Measurements from ENCODE around the gene MAK. TPM values are rescaled to one million over a fixed set of nuclear protein-coding genes. Genes with fewer than 3 reads are reported as not detected.
"Not testable (repeated sequence)": the region's sequence is repeated elsewhere in the genome, so short reads cannot be mapped to it uniquely, and the experiment has no call there.

The MAK gene
- total RNA-seq, 2 donors from 2014 or later, result 0.63 TPM; not detected in 1

DNA sequence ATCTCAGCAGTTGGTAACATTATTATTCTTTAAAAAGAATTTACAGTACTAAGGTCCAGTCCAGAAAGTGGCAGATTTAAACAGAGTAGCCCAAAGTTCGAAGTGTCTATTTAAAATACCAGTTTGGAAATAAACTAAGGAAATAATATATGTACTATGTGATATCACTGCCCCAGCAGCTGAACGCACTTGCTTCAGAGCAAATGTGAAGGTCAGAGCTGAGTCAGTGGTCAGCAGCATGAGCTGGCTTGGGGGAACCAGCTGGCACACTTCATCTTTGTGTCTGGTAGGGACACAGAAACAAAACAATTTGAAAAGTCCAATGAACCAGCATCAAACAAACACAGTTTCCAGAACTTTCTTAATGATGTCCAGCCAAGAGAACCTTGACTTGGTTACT lies 75.3 kb downstream of the MAK start:
- no peaks in the 10 kb centered on the region for H3K9me3 ChIP-seq
- no peaks in the 10 kb centered on the region for H3K36me3 ChIP-seq
- no peak for TF ChIP-seq CTCF (IDR thresholded peaks at IDR 0.05)
- peaks cover 0 to 6% of the 10 kb centered on the region in 2 donors for H3K4me1 ChIP-seq (ENCODE audit: control insufficient read depth in 1 of 2, low read depth in 2 of 2)
- no peak overlapping the region for H3K4me3 ChIP-seq
- DNase-seq (ENCODE audit: low spot score), result no peak
- H3K27me3 ChIP-seq (replicated peaks; ENCODE audit: insufficient read depth), result no peaks in the 10 kb centered on the region
- no peak for ATAC-seq (ENCODE audit: insufficient number of reproducible peaks, low FRiP score, low read depth)
- H3K27ac ChIP-seq, result no peak overlapping the region

DNA sequence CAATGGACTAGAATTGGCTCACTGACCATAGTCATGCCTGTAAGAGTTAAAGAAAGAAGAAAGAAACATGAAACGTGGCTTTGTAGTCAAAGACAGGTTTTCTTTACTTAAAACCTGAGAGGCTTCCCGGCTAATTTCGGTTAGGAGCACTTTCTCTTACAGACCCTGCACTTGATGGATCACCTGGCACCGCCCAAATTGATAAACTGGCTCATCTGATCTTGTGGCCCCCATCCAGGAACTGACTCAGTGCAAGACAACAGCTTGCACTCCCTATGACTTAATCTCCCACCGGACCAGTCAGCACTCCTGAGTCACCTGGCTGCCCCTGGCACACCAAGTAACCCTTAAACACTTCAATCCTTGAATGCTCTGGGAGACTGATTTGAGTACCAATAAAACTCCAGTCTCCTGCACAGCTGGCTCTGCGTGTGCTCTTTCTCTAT lies 78.4 kb downstream of the MAK start:
- no peak overlapping the region for H3K4me3 ChIP-seq
- H3K9me3 ChIP-seq, result no peaks in the 10 kb centered on the region
- no peaks in the 10 kb centered on the region for H3K36me3 ChIP-seq
- DNase-seq (ENCODE audit: low spot score) (no peak), ATAC-seq (ENCODE audit: insufficient number of reproducible peaks, low FRiP score, low read depth) (no peak)
- H3K27ac ChIP-seq, result no peak overlapping the region
- no peaks in the 10 kb centered on the region for H3K27me3 ChIP-seq (replicated peaks; ENCODE audit: insufficient read depth)
- H3K4me1 ChIP-seq (ENCODE audit: control insufficient read depth in 1 of 2, low read depth in 2 of 2), result peaks cover 0 to 6% of the 10 kb centered on the region in 2 donors
- no peak for TF ChIP-seq CTCF (IDR thresholded peaks at IDR 0.05)

- ATAC-seq (ENCODE audit: insufficient number of reproducible peaks, low FRiP score, low read depth), result no peak
- peaks cover 0 to 6% of the 10 kb centered on the region in 2 donors for H3K4me1 ChIP-seq (ENCODE audit: control insufficient read depth in 1 of 2, low read depth in 2 of 2)
- DNase-seq (ENCODE audit: low spot score), result no peak
- H3K36me3 ChIP-seq, result no peaks in the 10 kb centered on the region
- H3K9me3 ChIP-seq, result no peaks in the 10 kb centered on the region
- H3K4me3 ChIP-seq, result no peak overlapping the region
- no peak overlapping the region for H3K27ac ChIP-seq
- TF ChIP-seq CTCF (IDR thresholded peaks at IDR 0.05), result peak; percentile 50
- no peaks in the 10 kb centered on the region for H3K27me3 ChIP-seq (replicated peaks; ENCODE audit: insufficient read depth)
Measured at GRCh38 chr6:10759312-10759839, 79.0 kb downstream of the MAK start.

DNA sequence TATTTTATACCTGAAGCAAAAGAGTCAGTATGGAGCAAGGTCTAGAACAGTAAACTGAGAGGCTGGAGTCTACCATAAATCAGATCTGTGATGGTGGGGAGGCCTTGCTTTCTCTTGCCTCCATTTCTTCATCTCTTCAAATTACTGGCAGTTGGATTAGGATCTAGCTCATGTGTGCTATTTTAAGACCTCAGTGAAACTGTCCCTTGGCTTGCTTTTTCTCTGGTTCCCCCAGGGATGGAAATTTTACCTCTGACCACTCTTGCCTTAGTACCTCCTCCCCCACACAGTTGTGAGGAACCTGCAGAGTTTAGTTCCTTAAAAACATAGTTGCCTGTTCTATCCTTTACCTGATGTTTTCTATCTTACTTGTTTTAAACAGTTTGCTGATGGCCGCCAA lies 82.3 kb downstream of the MAK start:
- H3K27ac ChIP-seq, result no peak overlapping the region
- H3K9me3 ChIP-seq, result no peaks in the 10 kb centered on the region
- DNase-seq (ENCODE audit: low spot score) (no peak), ATAC-seq (ENCODE audit: insufficient number of reproducible peaks, low FRiP score, low read depth) (no peak)
- peaks cover 8% of the 10 kb centered on the region for H3K36me3 ChIP-seq
- no peaks in the 10 kb centered on the region for H3K27me3 ChIP-seq (replicated peaks; ENCODE audit: insufficient read depth)
- no peak overlapping the region for H3K4me3 ChIP-seq
- TF ChIP-seq CTCF (IDR thresholded peaks at IDR 0.05), result no peak
- peaks cover 0 to 6% of the 10 kb centered on the region in 2 donors for H3K4me1 ChIP-seq (ENCODE audit: control insufficient read depth in 1 of 2, low read depth in 2 of 2)

DNA sequence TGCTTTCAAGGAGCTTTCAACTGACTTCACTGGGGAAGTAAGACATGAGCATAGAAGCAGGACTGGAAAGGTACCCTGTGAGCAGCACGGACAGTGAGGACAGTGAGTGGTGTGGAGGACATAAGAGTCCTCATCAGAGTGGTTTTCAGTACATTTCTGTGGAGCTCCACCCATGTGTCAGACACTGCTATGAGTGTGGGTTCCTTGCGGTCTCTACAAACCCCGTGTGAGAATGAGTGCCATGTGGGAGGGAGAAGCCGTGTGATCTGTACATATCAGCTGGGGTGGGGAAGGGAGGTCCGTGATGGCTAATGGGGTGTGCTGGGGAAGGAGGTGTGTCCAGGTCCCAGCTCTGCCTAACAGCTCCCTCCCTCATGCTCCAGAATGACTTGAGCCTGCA lies 86.6 kb downstream of the MAK start:
- not testable (repeated sequence) for H3K9me3 ChIP-seq; H3K27ac ChIP-seq; H3K4me3 ChIP-seq; DNase-seq (ENCODE audit: low spot score); H3K36me3 ChIP-seq; H3K27me3 ChIP-seq (replicated peaks; ENCODE audit: insufficient read depth); ATAC-seq (ENCODE audit: insufficient number of reproducible peaks, low FRiP score, low read depth)
- peaks cover 24 to 27% of the 10 kb centered on the region in 2 donors for H3K4me1 ChIP-seq (ENCODE audit: control insufficient read depth in 1 of 2, low read depth in 2 of 2)

DNA sequence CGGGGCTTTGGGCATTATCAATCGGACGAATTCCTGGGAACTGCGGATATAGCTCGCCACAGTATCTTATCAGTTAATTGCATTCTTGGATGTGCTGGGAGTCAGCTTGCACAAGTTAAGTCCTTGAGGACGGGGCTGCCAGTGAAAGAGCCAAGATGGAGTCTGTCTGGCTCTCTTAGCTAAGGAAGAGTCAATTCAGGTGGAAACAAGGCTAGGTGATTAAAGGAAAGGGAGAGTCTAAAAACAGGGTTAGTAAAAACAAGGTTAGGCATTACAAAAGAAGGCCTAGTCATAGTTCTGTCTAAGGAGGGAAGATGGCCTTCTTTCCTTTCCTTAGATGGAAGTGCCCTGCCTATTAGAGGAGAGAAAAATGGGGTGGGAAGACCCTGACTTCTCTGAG lies 87.8 kb downstream of the MAK start:
- H3K9me3 ChIP-seq; H3K36me3 ChIP-seq; DNase-seq (ENCODE audit: low spot score); H3K27me3 ChIP-seq (replicated peaks; ENCODE audit: insufficient read depth); ATAC-seq (ENCODE audit: insufficient number of reproducible peaks, low FRiP score, low read depth); H3K4me3 ChIP-seq; H3K27ac ChIP-seq: not testable (repeated sequence)
- H3K4me1 ChIP-seq (ENCODE audit: control insufficient read depth in 1 of 2, low read depth in 2 of 2), result peaks cover 25 to 27% of the 10 kb centered on the region in 2 donors

All from thoracic aorta (tissue), 2 donors.